HG03354 (cell line): ENCODE measurements around the gene SUV39H1.

ENCODE experiments used
- ATAC-seq: cut with Tn5 transposase; IDR thresholded peaks from one replicate; pipeline ENCODE4 v1.9.1; 2021; ENCODE audit warnings: mild to moderate bottlenecking; ENCODE audit not compliant: unreplicated experiment, poor library complexity, severe bottlenecking

The SUV39H1 gene

GRCh38 chrX:48752498-48752897 is 56.0 kb downstream of the SUV39H1 start:
- no peak for ATAC-seq

DNA sequence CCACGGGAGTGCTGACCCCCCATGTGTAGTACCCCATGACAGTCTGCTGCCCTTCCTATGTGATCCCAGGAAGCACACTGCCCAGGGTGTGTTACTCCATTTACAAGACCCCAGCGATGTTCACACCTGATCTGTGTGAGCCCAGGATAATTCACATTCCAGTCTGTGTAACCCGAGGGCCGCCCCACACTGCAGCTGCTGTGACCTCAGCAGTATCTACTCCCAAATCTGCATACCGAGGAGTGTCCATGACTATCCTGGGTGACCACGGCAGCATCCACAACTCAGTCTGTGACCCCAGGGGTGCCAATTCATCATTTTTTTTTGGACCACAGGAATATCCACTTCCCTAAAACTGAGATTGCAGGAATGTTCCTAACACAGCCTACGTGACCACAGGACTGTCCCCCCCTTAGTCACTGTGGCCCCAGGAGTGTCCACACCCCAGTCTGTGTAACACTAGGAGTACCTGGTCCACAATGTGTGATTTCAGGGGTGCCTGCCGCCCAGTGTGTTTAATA is 57.2 kb downstream of the SUV39H1 start:
- no peak for ATAC-seq

DNA sequence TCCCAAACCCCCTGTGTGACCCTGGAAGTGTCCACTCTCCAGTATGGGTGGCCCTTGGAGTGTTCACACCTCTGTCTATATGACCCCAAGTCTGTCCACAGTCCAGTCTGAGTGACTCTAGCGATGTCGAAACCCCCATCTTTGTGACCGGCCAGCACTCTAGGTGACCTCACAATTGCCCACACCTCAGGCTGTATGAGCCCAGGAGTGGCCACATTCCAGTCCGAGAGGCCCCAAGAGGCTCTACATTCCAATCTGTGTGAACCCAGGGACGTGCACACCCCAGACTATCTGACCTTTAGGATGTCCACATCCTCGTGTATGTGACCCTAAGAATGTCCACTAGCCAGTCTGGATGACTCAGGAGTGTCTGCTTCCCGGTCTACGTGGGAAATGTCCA is 57.7 kb downstream of the SUV39H1 start:
- ATAC-seq: no peak
